Peyer's patch (tissue), 4 donors: ENCODE data around the gene SESN3.

Experiments used
- POLR2A ChIP-seq, 2 donors: fragments of 450-650 bp; IDR thresholded peaks; one replicate each; pipeline ENCODE4 v1.5.1; 2017; ENCODE audit warnings: antibody characterized with exemption in 2 of 2, mild to moderate bottlenecking in 2 of 2, moderate library complexity in 2 of 2
- TF ChIP-seq, protein P1 (sequence below), 6 experiments: fragments of 450-650 bp in 4 of 6; fragments of 200-600 bp in 2 of 6; sonication (generic) in 1 of 6; IDR thresholded peaks; one replicate each; pipeline ENCODE4 v1.5.1; 2017 to 2019; ENCODE audit warnings: antibody characterized with exemption in 6 of 6, mild to moderate bottlenecking in 3 of 6, moderate library complexity in 1 of 6

GRCh38 chr11:95279921-95280868, 49.2 kb upstream of the SESN3 start:
- TF ChIP-seq POLR2A (IDR thresholded peaks at IDR 0.05) = no peak
- TF ChIP-seq, protein P1, sequence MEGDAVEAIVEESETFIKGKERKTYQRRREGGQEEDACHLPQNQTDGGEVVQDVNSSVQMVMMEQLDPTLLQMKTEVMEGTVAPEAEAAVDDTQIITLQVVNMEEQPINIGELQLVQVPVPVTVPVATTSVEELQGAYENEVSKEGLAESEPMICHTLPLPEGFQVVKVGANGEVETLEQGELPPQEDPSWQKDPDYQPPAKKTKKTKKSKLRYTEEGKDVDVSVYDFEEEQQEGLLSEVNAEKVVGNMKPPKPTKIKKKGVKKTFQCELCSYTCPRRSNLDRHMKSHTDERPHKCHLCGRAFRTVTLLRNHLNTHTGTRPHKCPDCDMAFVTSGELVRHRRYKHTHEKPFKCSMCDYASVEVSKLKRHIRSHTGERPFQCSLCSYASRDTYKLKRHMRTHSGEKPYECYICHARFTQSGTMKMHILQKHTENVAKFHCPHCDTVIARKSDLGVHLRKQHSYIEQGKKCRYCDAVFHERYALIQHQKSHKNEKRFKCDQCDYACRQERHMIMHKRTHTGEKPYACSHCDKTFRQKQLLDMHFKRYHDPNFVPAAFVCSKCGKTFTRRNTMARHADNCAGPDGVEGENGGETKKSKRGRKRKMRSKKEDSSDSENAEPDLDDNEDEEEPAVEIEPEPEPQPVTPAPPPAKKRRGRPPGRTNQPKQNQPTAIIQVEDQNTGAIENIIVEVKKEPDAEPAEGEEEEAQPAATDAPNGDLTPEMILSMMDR (IDR thresholded peaks at IDR 0.05) = no peak
